GM12875 (cell line): Measurements from ENCODE around the gene MED13.

ENCODE experiments used
- H3K4me3 ChIP-seq: one replicate; pipeline ENCODE4 v1.5.1; 2011; ENCODE audit warnings: low read depth, low read length, control low read depth
- CTCF ChIP-seq: IDR thresholded peaks from 2 replicates; pipeline ENCODE4 v1.5.1; 2011; ENCODE audit warnings: low read depth, mild to moderate bottlenecking, control low read depth, inconsistent platforms, low read length, moderate library complexity, borderline replicate concordance; ENCODE audit not compliant: insufficient read depth

Gene MED13

GRCh38 chr17:62067165-62068145 lies 2.4 kb upstream of the MED13 start:
- no peak for TF ChIP-seq CTCF
- H3K4me3 ChIP-seq, result no peak overlapping the region

GRCh38 chr17:62065611-62066468 lies 762 bp upstream of the MED13 start:
- peak; percentile 81 for TF ChIP-seq CTCF
- peak overlapping the region; percentile 80 for H3K4me3 ChIP-seq

GRCh38 chr17:62064029-62064790 lies 868 bp downstream of the MED13 start:
- H3K4me3 ChIP-seq, result peak overlapping the region; percentile 80
- no peak for TF ChIP-seq CTCF

GRCh38 chr17:62062944-62063343 lies 2.1 kb downstream of the MED13 start:
- no peak overlapping the region for H3K4me3 ChIP-seq
- TF ChIP-seq CTCF, result no peak

GRCh38 chr17:62062302-62062701 lies 2.8 kb downstream of the MED13 start:
- no peak overlapping the region for H3K4me3 ChIP-seq
- TF ChIP-seq CTCF, result no peak

- TF ChIP-seq CTCF, result no peak
These were observed 5.7 kb downstream of the MED13 start for GRCh38 chr17:62059414-62059813.

More at GRCh38 chr17:62059414-62059813, 5.7 kb downstream of the MED13 start:
- no peak overlapping the region for H3K4me3 ChIP-seq
